ENCODE data around the gene ACP2. TPM values are rescaled to one million over a fixed set of nuclear protein-coding genes. Genes with fewer than 3 reads are reported as not detected.
A peak's percentile ranks its signal among the peaks of the same experiment; 100 is the strongest.

Gene ACP2
- total RNA-seq, 2 experiments from 2014 or later = 26.7 to 27.5 TPM

DNA sequence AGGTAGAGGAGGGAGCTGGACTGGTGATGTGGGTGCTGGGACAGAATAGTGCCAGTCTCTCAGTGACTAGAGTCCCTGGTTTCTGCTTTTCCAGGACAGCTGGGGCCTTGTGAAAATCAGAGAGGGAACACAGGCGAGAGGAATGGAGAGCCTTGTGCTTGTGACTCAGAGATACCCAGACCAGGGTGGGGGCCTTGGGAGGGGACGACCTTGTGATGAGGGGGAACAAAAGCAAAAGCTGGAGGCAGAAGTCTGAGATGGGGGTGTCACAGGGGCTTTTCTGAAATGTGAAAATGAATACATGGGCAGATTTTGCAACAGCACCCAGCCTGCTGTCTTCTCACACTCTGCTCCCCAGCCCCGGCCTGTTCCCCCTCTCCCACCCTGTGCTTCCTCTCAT, 5.8 kb upstream of the ACP2 start:
- H3K27me3 Mint-ChIP-seq (ENCODE audit: low read depth) = no peaks in the 10 kb centered on the region
- no peak overlapping the region for H3K4me3 Mint-ChIP-seq
- no peak overlapping the region for H3K27ac Mint-ChIP-seq
- H3K9me3 Mint-ChIP-seq (ENCODE audit: insufficient read depth) = no peaks in the 10 kb centered on the region
- peaks cover under 1% of the 10 kb centered on the region for H3K36me3 Mint-ChIP-seq (ENCODE audit: low read depth)
- CTCF ChIA-PET = no interaction called here
- H3K4me1 Mint-ChIP-seq (ENCODE audit: low read depth) = peaks cover 35% of the 10 kb centered on the region
- no peak for ATAC-seq
- DNase-seq = no peak
- POLR2A ChIA-PET = interaction anchor here (0.7 kb wide), 2 partner anchors 9 to 13 kb away, joined by 3 read pairs; no protein-coding TSS in a partner anchor

DNA sequence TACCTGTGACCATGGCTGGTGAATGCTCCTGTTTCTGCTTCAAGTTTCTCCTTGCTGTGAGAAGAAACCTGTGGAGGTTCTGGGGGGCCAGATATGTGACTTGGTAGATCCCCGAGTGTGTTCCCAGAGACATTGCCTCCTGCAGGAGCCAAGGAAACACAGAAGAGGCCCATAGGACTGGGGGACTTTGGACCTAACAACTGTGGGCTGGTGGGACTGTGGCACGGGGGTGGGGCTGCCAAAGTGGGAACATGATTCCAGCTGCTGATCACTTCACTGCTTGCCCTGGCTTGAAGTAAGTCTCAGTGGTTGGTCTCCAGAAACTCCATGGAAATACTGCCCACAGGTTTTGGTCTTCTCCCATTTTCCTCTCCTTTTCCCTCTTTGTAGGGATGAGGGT, 5.0 kb upstream of the ACP2 start:
- CTCF ChIA-PET = no interaction called here
- ATAC-seq (no peak), DNase-seq (no peak)
- POLR2A ChIA-PET = interaction anchor here (0.7 kb wide), 2 partner anchors 9 to 12 kb away, joined by 3 read pairs; no protein-coding TSS in a partner anchor
- Mint-ChIP-seq H3K27ac (no peak overlapping the region), H3K4me3 (no peak overlapping the region), H3K27me3 (ENCODE audit: low read depth) (no peaks in the 10 kb centered on the region), H3K36me3 (ENCODE audit: low read depth) (peaks cover 2% of the 10 kb centered on the region), H3K9me3 (ENCODE audit: insufficient read depth) (no peaks in the 10 kb centered on the region), H3K4me1 (ENCODE audit: low read depth) (peaks cover 31% of the 10 kb centered on the region)

DNA sequence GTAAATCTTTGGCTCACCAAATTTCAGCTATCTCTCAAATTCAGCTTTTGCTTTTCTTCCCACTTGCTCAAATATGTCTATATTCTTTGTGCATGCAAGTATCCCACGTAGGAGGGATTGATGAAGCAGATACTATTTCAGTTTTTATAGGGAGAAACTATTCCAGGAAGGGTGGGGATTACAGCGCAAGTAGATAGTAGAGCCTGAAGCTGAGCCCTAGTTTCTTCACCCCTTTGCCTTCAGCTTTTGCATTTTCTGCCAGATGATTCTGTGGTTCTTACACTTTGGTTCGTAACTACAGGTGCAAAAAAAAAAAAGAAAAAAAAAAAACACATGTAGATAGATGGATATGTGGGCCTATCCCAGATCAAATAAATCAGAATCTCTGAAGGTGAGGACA, 3.1 kb upstream of the ACP2 start:
- peaks cover 10% of the 10 kb centered on the region for H3K36me3 Mint-ChIP-seq (ENCODE audit: low read depth)
- DNase-seq (no peak), ATAC-seq (no peak)
- no peak overlapping the region for H3K4me3 Mint-ChIP-seq
- H3K4me1 Mint-ChIP-seq (ENCODE audit: low read depth) = peaks cover 34% of the 10 kb centered on the region
- POLR2A ChIA-PET = interaction anchor here (0.6 to 1.2 kb wide), 2 partner anchors 15 to 63 kb away, joined by 3 to 4 read pairs; no protein-coding TSS in a partner anchor
- no peaks in the 10 kb centered on the region for H3K9me3 Mint-ChIP-seq (ENCODE audit: insufficient read depth)
- CTCF ChIA-PET = interaction anchor here (5.6 kb wide), 1 partner anchor 7 kb away, joined by 68 read pairs; the partner anchor contains the start of gene NR1H3
- no peaks in the 10 kb centered on the region for H3K27me3 Mint-ChIP-seq (ENCODE audit: low read depth)
- no peak overlapping the region for H3K27ac Mint-ChIP-seq

DNA sequence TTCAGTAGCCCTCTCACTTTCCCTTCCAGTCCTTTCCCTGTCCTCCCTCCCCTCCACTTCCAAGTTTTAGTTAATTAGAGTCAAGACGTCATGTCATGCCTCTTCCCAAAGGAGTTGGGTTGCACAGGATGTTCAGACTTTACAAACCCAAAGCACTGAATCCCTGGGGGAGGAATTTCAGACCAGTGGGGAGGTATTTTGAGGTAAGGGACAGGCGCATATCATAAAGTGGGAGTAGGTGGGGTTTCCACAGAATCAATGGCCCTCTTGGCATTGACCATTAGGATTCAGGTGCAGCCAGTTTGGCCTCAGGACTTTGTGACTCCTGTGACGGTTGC, 733 bp upstream of the ACP2 start:
- Mint-ChIP-seq H3K27ac (peak overlapping the region; percentile 95), H3K36me3 (ENCODE audit: low read depth) (peaks cover 21% of the 10 kb centered on the region), H3K4me3 (peak overlapping the region; percentile 92), H3K27me3 (ENCODE audit: low read depth) (no peaks in the 10 kb centered on the region), H3K4me1 (ENCODE audit: low read depth) (peaks cover 30% of the 10 kb centered on the region), H3K9me3 (ENCODE audit: insufficient read depth) (no peaks in the 10 kb centered on the region)
- ChIA-PET CTCF (interaction anchor here (1.0 to 5.6 kb wide), 11 partner anchors 10 to 72 kb away, joined by 3 to 68 read pairs (median 8); partner anchors contain the start of genes ARFGAP2, DDB2 and NR1H3), POLR2A (interaction anchor here (1.3 to 3.3 kb wide), 9 partner anchors 10 to 95 kb away, joined by 3 to 41 read pairs (median 13); partner anchors contain the start of genes DDB2, MADD and NR1H3)
- DNase-seq (no peak), ATAC-seq (no peak)

DNA sequence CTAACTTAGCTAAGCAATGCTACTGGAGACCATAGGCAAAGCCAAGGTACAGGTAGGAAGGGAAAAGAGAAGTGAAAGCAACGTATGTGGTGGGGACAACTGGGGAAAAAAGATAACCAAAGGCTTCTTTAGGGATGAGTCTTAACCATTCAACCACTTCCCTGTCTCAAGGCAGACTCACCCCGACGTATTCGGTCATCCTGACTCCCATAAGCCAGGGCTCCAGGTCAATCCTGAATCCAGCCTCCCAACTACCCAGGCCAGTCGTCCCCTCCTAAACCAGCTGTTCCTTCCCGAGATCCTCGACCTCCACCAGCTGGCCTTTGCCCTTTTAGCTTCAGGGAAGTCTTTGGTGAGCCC, 330 bp downstream of the ACP2 start:
- ATAC-seq (peak; percentile 36), DNase-seq (no peak)
- Mint-ChIP-seq H3K36me3 (ENCODE audit: low read depth) (peaks cover 29% of the 10 kb centered on the region), H3K27me3 (ENCODE audit: low read depth) (no peaks in the 10 kb centered on the region), H3K9me3 (ENCODE audit: insufficient read depth) (no peaks in the 10 kb centered on the region), H3K27ac (peak overlapping the region; percentile 95), H3K4me3 (peak overlapping the region; percentile 92), H3K4me1 (ENCODE audit: low read depth) (peaks cover 30% of the 10 kb centered on the region)
- POLR2A ChIA-PET = interaction anchor here (0.6 to 3.3 kb wide), 16 partner anchors 9 to 548 kb away, joined by 3 to 41 read pairs (median 5); partner anchors contain the start of genes ARHGAP1, DDB2, MADD and NR1H3
- CTCF ChIA-PET = interaction anchor here (0.7 to 5.6 kb wide), 14 partner anchors 9 to 164 kb away, joined by 3 to 68 read pairs (median 8); partner anchors contain the start of genes ARFGAP2, DDB2 and NR1H3

DNA sequence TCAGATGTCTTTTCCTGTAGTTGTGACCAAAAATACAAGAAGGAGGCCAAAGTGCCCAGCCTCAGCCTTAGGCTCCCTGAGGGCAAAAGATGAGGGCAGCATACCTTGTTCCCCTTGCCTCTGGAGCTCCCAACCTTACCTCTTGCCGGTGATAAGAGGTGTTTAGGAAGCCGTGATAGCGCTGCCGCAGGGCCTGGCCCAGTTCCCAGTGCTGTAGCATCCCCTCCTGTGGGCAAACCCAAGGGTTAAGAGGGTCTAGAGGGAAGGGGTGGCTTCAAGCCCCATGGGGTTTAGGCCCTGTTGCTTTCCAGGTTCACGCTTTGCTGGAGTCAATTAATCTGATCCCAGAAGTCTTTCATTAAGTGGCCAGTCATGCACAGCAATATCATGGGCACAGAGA, 1.1 kb downstream of the ACP2 start:
- H3K27me3 Mint-ChIP-seq (ENCODE audit: low read depth) = no peaks in the 10 kb centered on the region
- ChIA-PET POLR2A (interaction anchor here (0.9 to 3.3 kb wide), 9 partner anchors 8 to 60 kb away, joined by 3 to 41 read pairs (median 11); partner anchors contain the start of genes DDB2 and MADD), CTCF (interaction anchor here (0.6 to 5.6 kb wide), 9 partner anchors 8 to 95 kb away, joined by 3 to 68 read pairs (median 4); partner anchors contain the start of genes ARFGAP2, DDB2 and NR1H3)
- H3K4me3 Mint-ChIP-seq = peak overlapping the region; percentile 92
- ATAC-seq (no peak), DNase-seq (no peak)
- H3K36me3 Mint-ChIP-seq (ENCODE audit: low read depth) = peaks cover 36% of the 10 kb centered on the region
- H3K9me3 Mint-ChIP-seq (ENCODE audit: insufficient read depth) = no peaks in the 10 kb centered on the region
- H3K27ac Mint-ChIP-seq = peak overlapping the region; percentile 95
- peaks cover 30% of the 10 kb centered on the region for H3K4me1 Mint-ChIP-seq (ENCODE audit: low read depth)

DNA sequence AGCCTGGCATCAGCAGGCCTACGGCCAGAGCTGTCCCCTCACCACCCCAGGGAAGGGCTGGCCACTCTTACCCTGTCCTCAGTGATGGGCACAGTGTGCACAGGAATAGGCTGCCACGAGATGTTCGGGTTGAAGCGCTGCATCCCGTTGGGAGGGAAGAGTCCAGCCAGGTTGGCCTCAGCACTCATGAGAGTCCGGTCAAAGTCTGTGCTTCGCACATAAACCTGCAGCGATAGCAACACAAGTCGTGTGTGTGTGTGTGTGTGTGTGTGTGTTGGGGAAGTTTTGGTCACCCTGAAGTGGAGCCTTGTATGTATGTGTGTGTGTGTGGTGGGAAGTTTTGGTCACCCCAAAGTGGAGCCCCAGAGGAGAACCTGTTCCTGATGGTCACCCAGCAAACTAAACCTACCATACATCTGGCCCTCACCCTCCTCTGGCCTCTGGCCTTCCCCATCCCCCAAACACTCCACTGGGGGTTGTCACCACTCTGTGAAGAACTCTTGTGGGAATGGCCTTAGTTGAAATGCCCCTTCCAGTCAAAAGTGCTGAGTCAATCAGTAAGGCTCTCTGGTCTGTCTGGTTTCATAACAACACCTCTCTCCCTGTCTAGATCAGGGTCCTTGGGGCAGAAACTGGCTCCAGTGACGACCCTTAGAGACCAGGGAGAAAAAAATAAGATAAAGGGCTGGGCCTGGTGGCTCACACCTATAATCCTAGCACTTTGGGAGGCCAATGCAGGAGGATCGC, 2.8 kb downstream of the ACP2 start:
- ChIA-PET CTCF (interaction anchor here (0.6 to 5.6 kb wide), 3 partner anchors 13 to 15 kb away, joined by 3 to 68 read pairs (median 3); partner anchors contain the start of gene NR1H3), POLR2A (interaction anchor here (0.5 to 1.2 kb wide), 2 partner anchors 19 to 31 kb away, joined by 3 to 6 read pairs; partner anchors contain the start of gene DDB2)
- no peak for ATAC-seq
- no peaks in the 10 kb centered on the region for H3K9me3 Mint-ChIP-seq (ENCODE audit: insufficient read depth)
- peaks cover 26% of the 10 kb centered on the region for H3K4me1 Mint-ChIP-seq (ENCODE audit: low read depth)
- no peak for DNase-seq
- peaks cover 50% of the 10 kb centered on the region for H3K36me3 Mint-ChIP-seq (ENCODE audit: low read depth)
- H3K27ac Mint-ChIP-seq = peak overlapping the region; percentile 40
- H3K4me3 Mint-ChIP-seq = no peak overlapping the region
- no peaks in the 10 kb centered on the region for H3K27me3 Mint-ChIP-seq (ENCODE audit: low read depth)

DNA sequence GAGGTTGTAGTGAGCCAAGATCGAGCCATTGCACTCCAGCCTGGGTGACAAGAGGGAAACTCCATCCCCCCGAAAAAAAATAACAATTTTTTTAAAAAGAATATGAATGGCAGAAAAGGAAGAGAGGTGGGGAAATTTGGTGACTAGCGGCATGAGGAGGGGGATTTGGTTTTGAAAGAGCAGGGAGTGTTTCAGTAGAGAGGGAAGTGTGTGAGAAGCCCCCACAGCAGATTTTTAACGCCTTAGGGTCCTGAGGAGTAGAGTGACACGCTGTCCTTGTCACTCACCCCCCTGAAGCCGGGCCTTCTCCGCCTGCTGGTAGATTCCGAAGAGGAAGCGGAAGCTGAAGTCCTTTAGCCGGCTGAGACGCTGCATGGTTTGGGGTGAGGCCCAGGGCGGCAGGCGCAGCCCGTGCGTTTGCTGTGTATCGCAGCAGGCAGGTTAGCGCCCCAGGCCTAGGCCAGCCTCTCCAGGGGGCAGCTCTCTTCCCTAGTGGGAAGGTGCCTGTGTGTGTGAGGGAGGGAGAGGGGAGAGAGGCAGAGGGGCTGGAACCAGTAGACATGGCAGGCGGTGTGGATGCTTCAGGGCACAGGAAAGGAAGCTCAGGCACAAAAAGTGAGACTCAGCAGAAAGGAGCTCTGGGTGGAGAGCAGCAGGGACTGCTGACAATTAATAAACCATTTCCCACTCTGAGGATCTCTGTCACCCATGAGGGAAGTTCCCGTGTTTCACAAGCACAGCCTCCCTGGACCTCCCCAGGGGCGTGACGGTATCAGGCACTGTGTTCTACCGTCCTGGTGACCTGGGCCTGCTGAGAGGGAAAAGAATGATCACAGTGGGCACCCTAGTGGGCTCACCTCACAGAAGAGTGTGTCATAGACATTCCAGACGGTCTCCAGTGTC, 3.9 kb downstream of the ACP2 start:
- H3K4me1 Mint-ChIP-seq (ENCODE audit: low read depth) = peaks cover 23% of the 10 kb centered on the region
- peaks cover 58% of the 10 kb centered on the region for H3K36me3 Mint-ChIP-seq (ENCODE audit: low read depth)
- DNase-seq (no peak), ATAC-seq (no peak)
- H3K27ac Mint-ChIP-seq = peak overlapping the region; percentile 21
- ChIA-PET POLR2A (interaction anchor here (0.5 to 1.8 kb wide), 3 partner anchors 15 to 30 kb away, joined by 3 to 5 read pairs (median 4); partner anchors contain the start of gene DDB2), CTCF (interaction anchor here (1.0 to 1.5 kb wide), 3 partner anchors 14 to 29 kb away, joined by 3 to 4 read pairs (median 3); no protein-coding TSS in a partner anchor)
- H3K4me3 Mint-ChIP-seq = no peak overlapping the region
- no peaks in the 10 kb centered on the region for H3K9me3 Mint-ChIP-seq (ENCODE audit: insufficient read depth)
- no peaks in the 10 kb centered on the region for H3K27me3 Mint-ChIP-seq (ENCODE audit: low read depth)

DNA sequence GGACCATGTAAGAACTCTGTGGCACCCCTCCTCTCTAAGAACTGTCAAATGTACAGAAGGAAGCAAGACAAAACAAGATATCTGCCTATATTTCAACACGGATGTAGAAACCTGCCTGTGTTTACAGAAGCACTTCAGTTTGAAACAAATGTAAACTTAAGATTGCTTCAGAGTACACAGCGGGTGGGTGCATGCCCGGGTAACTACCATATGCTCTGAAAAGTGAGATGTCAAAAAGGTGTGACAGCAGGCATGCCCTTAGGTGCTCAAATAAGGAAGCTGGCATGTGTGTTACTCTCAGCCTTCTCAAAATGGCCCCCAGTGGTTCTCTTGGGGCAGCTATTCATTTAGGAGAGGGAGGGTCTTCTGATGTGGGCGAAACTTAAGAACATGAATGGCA, 5.2 kb downstream of the ACP2 start:
- H3K4me3 Mint-ChIP-seq = no peak overlapping the region
- no peaks in the 10 kb centered on the region for H3K27me3 Mint-ChIP-seq (ENCODE audit: low read depth)
- no peaks in the 10 kb centered on the region for H3K9me3 Mint-ChIP-seq (ENCODE audit: insufficient read depth)
- H3K4me1 Mint-ChIP-seq (ENCODE audit: low read depth) = peaks cover 18% of the 10 kb centered on the region
- peak overlapping the region; percentile 16 for H3K27ac Mint-ChIP-seq
- ChIA-PET POLR2A (interaction anchor here (1.8 kb wide), 1 partner anchor 16 kb away, joined by 5 read pairs; no protein-coding TSS in a partner anchor), CTCF (interaction anchor here (0.6 to 1.9 kb wide), 3 partner anchors 16 to 30 kb away, joined by 3 to 5 read pairs (median 3); no protein-coding TSS in a partner anchor)
- ATAC-seq (no peak), DNase-seq (no peak)
- peaks cover 66% of the 10 kb centered on the region for H3K36me3 Mint-ChIP-seq (ENCODE audit: low read depth)

DNA sequence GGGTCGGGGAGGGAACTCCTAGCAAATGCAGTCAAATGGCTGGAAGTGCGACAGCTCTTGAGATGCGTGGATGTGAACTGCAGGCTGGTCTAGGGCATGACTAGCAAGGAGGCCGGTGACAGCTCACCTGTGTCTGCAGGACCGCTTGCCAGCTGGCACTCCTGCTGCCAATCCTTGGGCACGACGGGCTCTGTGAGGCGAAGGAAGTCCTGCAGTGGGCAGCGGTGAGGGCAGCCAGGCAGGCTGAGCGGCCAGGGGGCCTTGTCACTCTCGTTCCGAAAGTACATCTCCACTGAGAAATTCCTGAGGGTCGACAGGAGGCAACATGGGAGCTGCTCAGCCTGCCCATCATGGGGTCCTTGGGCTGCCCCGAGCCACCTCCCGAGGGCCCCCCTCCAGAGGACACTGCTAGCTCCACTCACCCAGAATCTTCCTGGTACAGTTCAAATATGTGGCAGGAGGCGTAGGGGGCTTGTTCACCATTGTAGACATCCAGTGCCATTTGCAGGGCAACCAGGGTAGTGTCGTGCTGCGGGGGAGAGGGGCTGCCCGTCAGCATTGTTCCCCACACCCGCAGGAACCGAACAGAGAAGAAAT, 5.9 kb downstream of the ACP2 start:
- ATAC-seq (no peak), DNase-seq (no peak)
- POLR2A ChIA-PET = interaction anchor here (1.0 to 2.0 kb wide), 5 partner anchors 10 to 53 kb away, joined by 3 to 6 read pairs (median 3); no protein-coding TSS in a partner anchor
- Mint-ChIP-seq H3K4me3 (no peak overlapping the region), H3K4me1 (ENCODE audit: low read depth) (peaks cover 13% of the 10 kb centered on the region), H3K27me3 (ENCODE audit: low read depth) (no peaks in the 10 kb centered on the region), H3K36me3 (ENCODE audit: low read depth) (peaks cover 68% of the 10 kb centered on the region), H3K27ac (peak overlapping the region; percentile 5), H3K9me3 (ENCODE audit: insufficient read depth) (no peaks in the 10 kb centered on the region)
- CTCF ChIA-PET = interaction anchor here (0.6 to 2.1 kb wide), 4 partner anchors 15 to 63 kb away, joined by 3 to 8 read pairs (median 4); no protein-coding TSS in a partner anchor

All from activated CD8-positive, alpha-beta T cell treated with anti-CD3 and anti-CD28 coated beads, Interleukin-2, amount 10 ng/mL, durations not matched to agents 7 days and 5 days (primary cell).